Measurements from ENCODE around the gene SAFB2. TPM values are rescaled to one million over a fixed set of nuclear protein-coding genes. Genes with fewer than 3 reads are reported as not detected.

SAFB2 gene
- total RNA-seq, 1 donor from 2014 or later: 143 TPM

DNA sequence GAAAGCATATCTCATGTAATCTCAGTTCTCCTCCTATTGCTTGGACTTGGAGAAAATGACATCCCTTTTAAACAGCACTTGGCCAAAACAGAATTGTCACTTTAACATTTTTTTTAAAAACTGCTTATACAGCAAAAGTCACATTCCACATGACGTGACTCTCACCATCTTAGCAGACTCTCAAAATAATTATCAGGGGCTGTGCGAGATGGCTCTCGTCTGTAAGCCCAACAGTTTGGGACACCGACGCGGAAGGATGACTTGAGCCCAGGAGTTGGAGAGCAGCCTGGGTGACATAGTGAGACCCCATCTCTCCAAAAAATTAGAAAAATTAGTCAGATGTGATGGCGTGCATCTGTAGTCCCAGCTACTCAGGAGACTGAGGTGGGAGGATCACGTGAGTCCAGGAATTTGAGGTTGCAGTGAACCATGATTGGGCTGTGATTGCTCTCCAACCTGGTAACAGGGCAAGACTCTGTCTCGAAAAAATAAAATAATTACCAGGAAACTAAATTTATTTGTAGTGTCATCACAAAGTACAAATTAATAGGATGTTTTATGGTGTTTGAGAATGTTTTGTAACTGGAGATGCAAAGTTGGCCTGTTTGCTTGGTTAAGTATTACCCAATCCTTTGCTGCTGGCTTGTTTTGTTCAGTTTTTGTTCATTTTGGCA, 9.1 kb upstream of the SAFB2 start:
- no peaks in the 10 kb centered on the region for H3K9me3 Mint-ChIP-seq
- DNase-seq: no peak
- ATAC-seq (ENCODE audit: low read depth): no peak
- TF ChIP-seq CTCF (IDR thresholded peaks at IDR 0.05): no peak
- ChIA-PET POLR2A (no interaction called here), CTCF (no interaction called here)
- H3K36me3 Mint-ChIP-seq (ENCODE audit: low read depth): peaks cover 60% of the 10 kb centered on the region
- no peak overlapping the region for H3K4me3 Mint-ChIP-seq
- no peak overlapping the region for H3K27ac Mint-ChIP-seq
- no peaks in the 10 kb centered on the region for H3K27me3 Mint-ChIP-seq
- peaks cover 68% of the 10 kb centered on the region for H3K4me1 Mint-ChIP-seq
- intact Hi-C loops (cut with micrococcal nuclease): no loop called here

- intact Hi-C loops (cut with micrococcal nuclease): no loop called here
- peaks cover 85% of the 10 kb centered on the region for H3K4me1 Mint-ChIP-seq
- CTCF ChIA-PET: no interaction called here
- H3K27ac Mint-ChIP-seq: peak overlapping the region; percentile 91
- H3K4me3 Mint-ChIP-seq: peak overlapping the region; percentile 69
- H3K36me3 Mint-ChIP-seq (ENCODE audit: low read depth): peaks cover 75% of the 10 kb centered on the region
- H3K27me3 Mint-ChIP-seq: no peaks in the 10 kb centered on the region
- ATAC-seq (ENCODE audit: low read depth) (peak; percentile 82), DNase-seq (peak; percentile 45)
- no peak for TF ChIP-seq CTCF (IDR thresholded peaks at IDR 0.05)
- POLR2A ChIA-PET: interaction anchor here (0.5 to 0.6 kb wide), 2 partner anchors 12 to 290 kb away, joined by 3 to 6 read pairs; no protein-coding TSS in a partner anchor
- no peaks in the 10 kb centered on the region for H3K9me3 Mint-ChIP-seq
These were observed 6.4 kb upstream of the SAFB2 start for GRCh38 chr19:5628919-5629481.

DNA sequence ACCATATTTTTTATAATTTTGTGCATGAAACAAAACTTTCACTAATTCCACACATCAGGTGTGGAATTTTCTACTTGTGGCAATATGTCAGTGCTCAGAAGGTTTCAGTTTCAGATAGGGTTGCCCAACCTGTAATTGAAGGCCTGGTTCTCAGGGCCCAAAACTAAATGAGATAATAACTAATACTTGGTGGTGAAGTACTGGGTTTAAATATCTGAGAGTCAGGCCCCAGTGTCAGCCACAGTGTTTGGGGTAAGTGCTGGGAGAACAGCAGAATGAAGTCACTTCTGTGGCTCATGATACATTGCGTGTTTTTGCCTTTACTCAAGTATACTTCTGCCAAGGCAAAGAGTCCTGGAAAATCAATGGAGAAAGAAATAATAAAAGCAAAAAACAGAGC, 5.9 kb upstream of the SAFB2 start:
- peak overlapping the region; percentile 69 for H3K4me3 Mint-ChIP-seq
- intact Hi-C loops (cut with micrococcal nuclease): no loop called here
- ATAC-seq (ENCODE audit: low read depth): no peak
- H3K27ac Mint-ChIP-seq: peak overlapping the region; percentile 91
- peaks cover 86% of the 10 kb centered on the region for H3K4me1 Mint-ChIP-seq
- POLR2A ChIA-PET: interaction anchor here (0.6 kb wide), 1 partner anchor 12 kb away, joined by 6 read pairs; no protein-coding TSS in a partner anchor
- H3K27me3 Mint-ChIP-seq: no peaks in the 10 kb centered on the region
- no peaks in the 10 kb centered on the region for H3K9me3 Mint-ChIP-seq
- H3K36me3 Mint-ChIP-seq (ENCODE audit: low read depth): peaks cover 78% of the 10 kb centered on the region
- no peak for DNase-seq
- no peak for TF ChIP-seq CTCF (IDR thresholded peaks at IDR 0.05)
- CTCF ChIA-PET: no interaction called here

DNA sequence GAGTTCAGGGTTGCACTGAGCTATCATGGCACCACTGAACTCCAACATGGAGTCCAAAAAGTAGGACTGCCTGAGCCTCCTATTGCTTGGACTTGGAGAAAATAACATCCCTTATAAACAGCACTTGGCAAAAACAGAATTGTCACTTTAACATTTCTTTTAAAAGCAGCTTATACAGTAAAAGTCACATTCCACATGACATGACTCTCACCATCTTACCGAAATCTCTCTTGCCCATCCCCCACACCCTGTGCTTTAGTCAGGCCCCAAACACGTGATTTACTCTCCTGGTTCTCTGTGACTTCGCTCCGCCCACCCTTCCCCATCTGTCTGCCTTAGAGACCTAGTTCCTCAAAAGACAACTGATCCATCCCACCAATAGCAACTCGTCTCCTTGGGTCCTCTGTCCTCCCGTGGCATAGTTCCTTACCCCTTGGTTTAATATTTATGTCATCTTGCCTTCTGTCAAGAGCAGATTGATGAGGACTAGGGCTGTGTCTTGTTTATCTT, 4.9 kb upstream of the SAFB2 start:
- ChIA-PET POLR2A (interaction anchor here (0.5 to 1.0 kb wide), 2 partner anchors 61 to 177 kb away, joined by 3 to 9 read pairs; no protein-coding TSS in a partner anchor), CTCF (no interaction called here)
- TF ChIP-seq CTCF (IDR thresholded peaks at IDR 0.05): no peak
- ATAC-seq (ENCODE audit: low read depth): peak; percentile 11
- H3K4me3 Mint-ChIP-seq: peak overlapping the region; percentile 50
- H3K27ac Mint-ChIP-seq: peak overlapping the region; percentile 68
- peak; percentile 31 for DNase-seq
- H3K9me3 Mint-ChIP-seq: no peaks in the 10 kb centered on the region
- peaks cover 84% of the 10 kb centered on the region for H3K4me1 Mint-ChIP-seq
- peaks cover 80% of the 10 kb centered on the region for H3K36me3 Mint-ChIP-seq (ENCODE audit: low read depth)
- intact Hi-C loops (cut with micrococcal nuclease): no loop called here
- peaks cover 2% of the 10 kb centered on the region for H3K27me3 Mint-ChIP-seq

- Mint-ChIP-seq H3K4me1 (peaks cover 80% of the 10 kb centered on the region), H3K9me3 (no peaks in the 10 kb centered on the region), H3K36me3 (ENCODE audit: low read depth) (peaks cover 79% of the 10 kb centered on the region), H3K27ac (peak overlapping the region; percentile 71), H3K4me3 (peak overlapping the region; percentile 100), H3K27me3 (peaks cover 2% of the 10 kb centered on the region)
- POLR2A ChIA-PET: interaction anchor here (0.5 to 3.7 kb wide), 4 partner anchors 53 to 1768 kb away, joined by 3 to 57 read pairs (median 7); partner anchors contain the start of gene RPL36
- DNase-seq: no peak
- ATAC-seq (ENCODE audit: low read depth): no peak
- TF ChIP-seq CTCF (IDR thresholded peaks at IDR 0.05): no peak
- CTCF ChIA-PET: interaction anchor here (1.7 kb wide), 1 partner anchor 64 kb away, joined by 3 read pairs; the partner anchor contains the start of gene RPL36
- intact Hi-C loops (cut with micrococcal nuclease): no loop called here
These were observed 3.1 kb upstream of the SAFB2 start for GRCh38 chr19:5625641-5626040.

All from activated B cell treated with CpG ODN at 0.5 μM for 24 hours (primary cell).